Stimulated activated CD4-positive, alpha-beta T cell treated with anti-CD3 and anti-CD28 coated beads, Interleukin-12 subunit alpha, Interleukin-12 subunit beta, amount 100 ng/mL, for 48 hours (primary cell): Measurements from ENCODE around the gene SNX7.

ENCODE experiments used
- DNase-seq, 3 donors: peaks; one replicate each; pipeline ENCODE4 v3.0.0-alpha.2; 2020; ENCODE audit warnings: low read depth in 2 of 3, low spot score in 1 of 3

The SNX7 gene

DNA sequence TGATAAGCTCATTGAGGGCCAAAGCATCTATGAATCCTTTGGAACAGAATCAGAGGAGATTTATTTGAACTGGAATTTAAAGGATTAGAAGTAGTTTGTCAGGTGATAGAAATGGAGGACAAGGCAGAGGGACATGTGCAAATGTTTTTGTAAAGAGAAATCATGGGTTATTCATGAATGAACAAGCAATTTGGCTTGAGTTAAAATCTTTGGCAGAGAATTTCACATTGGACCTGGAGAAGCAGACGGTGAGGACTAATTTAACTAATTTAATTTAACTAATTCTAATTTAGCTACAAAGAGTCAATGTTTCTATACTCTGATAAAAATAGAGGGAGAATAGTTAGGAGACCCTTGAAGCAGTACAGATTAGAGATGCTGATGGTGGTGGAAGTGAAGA, 36.3 kb downstream of the SNX7 start:
- no peak for DNase-seq

DNA sequence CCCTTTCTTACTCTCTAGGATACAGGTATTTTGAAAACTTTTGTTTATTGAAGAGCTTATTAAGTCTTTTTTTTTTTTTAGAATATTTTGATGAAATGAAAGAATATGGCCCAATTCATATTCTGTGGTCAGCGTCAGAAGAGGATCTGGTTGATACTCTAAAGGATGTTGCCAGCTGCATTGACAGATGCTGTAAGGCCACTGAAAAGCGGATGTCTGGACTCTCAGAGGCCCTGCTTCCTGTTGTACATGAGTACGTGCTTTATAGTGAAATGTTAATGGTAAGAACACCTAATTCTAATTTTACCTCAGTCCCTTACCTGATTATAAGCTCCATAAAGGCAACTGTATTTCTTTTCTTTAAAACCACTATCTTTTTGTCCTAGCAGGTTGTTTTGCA, 37.1 kb downstream of the SNX7 start:
- DNase-seq = no peak

DNA sequence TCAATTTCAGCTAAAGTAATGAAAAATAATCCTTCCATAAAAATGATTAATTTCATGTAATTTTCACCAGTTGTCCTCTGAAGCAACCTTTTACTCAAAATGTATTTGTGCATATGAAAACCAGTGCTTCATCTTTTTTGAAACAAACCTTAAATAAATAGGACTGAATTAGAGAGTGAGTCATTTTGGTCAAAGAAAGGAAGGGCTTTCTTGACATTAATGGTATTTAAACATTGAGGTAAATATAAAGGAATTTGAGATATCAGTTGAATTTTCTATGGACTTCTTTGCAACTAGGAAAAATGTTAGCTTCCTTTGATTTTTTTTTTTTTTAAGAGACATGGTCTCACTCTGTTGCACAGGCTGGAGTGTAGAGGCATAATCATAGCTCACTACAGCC, 38.7 kb downstream of the SNX7 start:
- no peak for DNase-seq

DNA sequence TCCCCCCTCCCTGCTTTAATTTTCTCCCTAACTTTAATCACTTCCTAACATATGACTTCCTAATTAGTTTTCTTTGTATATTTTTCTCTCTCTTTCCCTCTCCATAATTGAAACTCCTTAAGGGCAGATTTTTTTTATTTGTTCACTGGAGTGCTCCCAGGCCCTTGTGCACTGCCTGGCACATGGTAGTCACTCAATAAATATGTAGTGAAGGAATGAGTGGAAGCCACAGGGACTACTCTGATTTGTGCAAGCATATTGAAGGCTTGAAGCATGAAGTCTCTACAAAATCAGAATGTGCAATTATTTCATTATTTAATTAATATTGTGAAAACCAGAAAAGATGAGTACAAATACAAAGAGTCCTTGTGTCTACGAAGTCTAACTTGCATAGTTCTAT, 41.5 kb downstream of the SNX7 start:
- no peak for DNase-seq

DNA sequence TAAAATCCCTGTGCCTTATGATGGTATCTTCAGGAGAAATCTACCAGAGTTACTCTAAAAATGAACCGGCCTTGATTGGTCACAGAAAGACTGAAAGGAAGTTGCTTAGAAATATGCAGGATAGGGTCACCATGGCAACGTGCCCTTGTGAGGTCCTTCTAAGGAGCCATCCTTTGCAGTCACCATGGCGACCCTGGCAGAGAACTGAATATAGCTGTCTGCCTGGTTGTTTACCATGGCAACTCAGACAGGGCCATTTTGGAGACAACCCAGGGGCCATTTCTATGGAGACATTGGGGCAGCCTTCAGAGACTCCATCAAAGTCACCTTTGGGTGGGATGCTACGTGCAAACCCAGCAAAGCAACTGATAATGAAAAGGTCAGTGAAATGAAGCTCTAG, 43.0 kb downstream of the SNX7 start:
- DNase-seq = no peak

DNA sequence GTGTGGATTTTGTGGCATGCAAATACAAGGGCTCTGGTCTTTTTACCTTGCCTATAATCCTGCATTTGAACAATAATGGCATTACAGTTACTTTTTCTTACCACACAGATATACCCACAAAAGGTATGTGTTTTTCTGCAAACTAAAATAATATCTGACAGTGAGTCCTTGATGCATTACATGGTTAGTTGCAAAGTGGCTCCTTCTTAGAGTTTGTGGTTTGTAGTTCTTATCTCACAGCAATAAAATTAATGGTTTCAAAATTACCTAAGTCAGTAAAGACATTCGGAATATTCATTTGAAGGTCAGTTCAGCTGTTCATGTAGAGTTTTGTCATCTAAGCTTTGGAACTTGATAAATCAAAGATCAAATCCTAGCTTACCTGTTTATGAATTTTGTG, 43.5 kb downstream of the SNX7 start:
- DNase-seq = no peak

DNA sequence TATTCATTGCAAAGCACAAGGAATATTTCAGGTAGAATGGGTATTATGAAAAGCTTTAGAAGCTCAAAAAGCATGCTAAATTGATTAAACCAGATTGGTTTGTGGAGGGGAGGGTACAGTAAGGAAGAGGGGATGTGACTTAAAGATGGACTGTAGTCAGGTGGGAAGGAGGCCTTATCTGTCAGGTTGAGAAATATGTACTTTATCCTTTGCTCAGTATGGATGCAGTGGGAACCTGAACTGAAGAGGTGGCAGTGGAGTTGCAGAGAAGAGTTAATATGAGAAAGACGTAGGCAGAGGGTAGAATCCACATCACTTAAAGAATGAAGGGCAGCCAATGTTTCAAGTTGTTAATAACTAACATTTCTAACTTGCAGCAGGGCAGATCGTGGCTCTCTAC, 44.1 kb downstream of the SNX7 start:
- no peak for DNase-seq

DNA sequence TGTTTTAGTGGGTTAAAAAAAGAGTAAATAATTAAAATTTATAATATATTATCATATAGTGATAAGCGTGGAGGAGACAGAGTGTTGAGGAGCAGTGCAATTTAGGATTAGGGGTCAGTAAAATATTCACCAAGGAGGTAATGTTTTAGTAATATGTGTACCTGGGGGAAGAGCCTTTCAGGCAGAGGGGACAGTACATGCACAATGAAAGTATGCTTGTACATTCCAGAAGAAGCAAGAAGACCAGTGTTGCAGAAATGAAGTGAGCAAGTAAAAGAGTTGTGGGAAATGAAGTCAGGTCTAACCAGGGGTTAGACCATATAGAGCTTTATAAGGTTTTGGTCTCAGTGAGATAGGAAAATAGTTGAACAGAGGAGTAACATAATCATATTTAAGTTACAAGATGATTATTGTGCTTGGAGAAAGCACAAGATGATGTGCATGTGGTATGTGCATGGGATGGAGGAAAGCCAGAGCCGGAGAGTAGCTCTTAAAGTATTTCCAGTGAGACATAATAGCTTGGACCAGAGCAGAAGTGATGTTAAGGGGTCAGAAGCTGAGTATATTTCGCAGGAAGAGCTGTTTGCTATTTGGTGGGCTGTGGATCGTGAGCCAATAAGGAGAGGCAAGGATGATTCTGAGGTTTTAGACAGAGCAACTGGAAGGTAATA, 44.8 kb downstream of the SNX7 start:
- DNase-seq = no peak

DNA sequence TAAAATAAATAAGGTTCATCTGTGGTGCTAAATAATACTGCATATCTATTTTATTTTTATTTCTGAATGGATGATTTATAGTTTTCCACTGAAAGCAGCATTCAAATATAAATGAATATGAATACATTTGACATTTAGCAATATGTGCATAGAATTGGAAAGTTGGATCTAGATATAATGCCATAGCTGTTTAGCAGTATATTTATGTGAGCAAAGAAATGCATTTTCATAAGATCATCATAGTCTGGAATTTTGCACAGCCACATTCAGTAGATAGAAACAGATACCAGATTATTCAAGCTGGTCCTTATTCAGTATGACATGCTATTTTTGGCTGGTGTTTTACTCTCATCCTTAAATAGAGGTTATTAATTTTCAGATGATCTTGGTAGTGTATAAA, 46.0 kb downstream of the SNX7 start:
- DNase-seq = no peak

DNA sequence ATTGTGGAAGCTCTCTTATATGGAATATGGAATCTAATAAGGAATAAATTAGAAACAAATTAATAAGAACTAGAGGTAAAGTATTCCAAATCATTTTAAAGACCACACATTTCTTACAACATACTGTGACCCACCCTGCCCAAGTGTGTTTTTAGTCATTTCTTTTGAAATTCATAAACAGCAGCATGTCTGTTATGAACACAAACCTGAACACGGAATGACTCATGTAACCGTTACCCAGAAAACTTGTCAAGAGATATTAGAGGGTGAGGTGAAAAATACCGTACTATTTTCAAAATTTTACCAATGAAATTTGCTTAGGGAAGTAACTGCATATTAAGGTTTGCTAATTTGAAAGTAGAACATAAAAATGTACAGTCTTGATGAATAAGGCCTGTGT, 48.4 kb downstream of the SNX7 start:
- DNase-seq = no peak

DNA sequence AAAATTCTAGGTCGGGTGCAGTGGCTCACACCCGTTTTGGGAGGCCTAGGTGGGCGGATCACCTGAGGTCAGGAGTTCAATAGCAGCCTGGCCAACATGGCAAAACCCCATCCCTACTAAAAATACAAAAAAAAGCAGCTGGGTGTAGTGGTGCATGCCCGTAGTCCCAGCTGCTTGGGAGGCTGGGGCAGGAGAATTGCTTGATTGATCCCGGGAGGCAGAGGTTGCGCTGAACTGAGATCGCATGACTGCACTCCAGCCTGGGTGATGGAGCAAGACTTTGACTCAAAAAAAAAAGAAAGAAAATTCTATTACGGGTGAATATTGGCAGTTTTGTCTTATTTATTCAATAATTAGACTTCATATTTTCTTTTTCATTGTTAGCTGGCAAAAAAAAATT, 62.1 kb downstream of the SNX7 start:
- DNase-seq = no peak

DNA sequence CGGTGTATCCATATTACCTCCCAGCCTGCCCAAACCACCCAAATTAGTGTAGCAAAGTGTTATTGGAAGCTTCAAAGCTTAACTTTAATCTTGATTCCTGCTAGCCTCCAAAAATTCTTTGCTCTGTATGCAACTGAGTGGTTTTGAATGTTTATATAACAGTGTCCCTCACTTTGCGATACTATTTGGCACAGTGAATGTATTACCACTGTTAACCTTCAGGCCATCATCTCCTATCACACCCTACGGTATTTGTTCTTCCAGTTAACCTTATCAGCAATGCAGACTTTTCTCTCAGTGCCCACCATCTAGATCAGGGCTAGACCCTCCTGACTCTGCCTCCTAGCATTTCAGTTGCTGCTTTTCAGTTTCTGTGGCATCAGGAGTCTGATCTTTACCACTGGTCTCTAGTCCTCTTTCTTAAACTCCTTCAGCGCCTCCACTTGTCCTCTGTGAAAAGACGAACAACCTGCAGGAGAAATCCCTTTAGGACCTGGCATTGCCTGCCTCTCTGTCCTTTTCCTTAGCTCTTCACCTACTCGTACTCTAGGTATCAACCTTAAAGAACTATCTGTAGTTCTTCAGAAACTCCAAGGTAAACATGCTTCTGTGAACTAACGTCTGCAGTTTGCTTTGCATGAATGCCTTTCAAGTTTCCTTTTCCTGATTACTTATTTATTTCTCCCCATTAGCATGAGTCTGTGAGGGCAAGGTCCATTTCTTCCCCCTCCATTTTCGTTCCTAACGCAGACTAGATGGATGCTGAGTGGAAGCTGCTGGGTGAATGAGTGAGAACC, 71.7 kb downstream of the SNX7 start:
- no peak for DNase-seq

DNA sequence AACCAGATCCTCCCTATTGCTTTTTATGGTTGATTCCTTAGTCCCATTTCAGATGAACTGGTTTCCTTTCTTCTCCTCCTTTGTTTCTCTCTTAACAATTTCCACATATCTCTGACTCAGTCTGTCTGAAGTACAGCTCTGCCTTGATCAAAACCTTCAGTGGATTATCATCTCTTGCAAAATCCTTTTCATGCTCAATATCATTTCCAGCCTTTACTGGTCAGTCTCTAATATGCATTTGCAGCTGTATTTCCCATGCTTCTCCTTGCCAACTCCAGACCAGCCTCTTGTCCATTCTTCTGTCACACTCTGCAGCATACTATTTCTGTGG, 72.2 kb downstream of the SNX7 start:
- DNase-seq = no peak

DNA sequence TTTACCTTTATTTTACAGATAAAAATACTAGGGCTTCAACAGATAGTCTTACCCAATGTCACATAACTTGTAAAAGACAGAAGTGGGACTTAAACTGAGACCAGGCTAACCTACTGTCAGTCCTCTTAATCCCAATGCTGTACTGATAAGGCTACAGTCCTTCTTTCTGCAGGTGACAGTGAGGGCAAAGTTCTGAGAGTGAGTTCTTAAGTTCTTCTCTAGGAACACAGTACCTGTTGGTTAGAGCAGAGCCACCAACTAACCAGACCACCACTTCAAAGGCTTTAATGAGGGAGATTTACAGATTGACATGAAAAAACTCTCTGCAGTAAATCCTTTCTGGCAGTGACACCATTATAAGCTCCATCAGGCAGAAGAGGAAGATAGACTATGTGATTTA, 74.2 kb downstream of the SNX7 start:
- DNase-seq = no peak

DNA sequence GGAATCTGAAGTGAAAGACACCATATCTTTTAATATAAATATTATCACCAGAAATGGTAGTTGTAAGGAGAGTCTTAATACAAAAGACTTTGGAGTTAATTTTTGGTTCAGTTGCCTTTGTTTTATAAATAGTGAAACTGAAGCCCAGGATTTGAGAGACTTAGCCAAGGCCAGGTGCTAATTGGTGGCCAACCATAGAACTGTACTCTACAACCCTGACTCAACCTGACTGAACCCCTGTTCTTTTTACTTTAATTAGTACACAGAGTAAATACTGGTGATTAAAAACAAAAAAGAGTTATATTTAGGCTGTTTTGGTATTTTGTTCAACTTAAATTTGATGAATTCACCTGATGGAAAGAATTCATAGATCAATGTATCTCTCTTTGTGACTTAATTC, 76.3 kb downstream of the SNX7 start:
- no peak for DNase-seq

DNA sequence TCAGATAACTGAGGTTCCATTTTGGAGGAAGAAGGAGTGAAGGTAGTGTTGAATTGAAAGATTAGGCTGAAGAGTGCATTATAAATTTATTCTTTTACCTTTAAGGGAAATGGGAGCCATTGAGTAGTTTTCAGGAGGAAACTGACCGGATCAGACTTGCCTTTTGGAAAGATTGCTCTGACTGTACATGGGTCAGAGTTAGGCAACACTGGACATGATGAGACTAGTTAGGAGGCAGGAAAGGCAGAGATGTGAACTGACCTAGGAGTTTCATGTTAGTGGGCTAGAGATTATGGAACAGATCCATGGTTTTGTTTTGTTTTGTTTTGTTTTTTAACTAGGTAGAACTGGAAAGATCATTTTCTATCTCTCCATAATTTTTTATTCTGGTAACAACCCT, 78.2 kb downstream of the SNX7 start:
- no peak for DNase-seq

DNA sequence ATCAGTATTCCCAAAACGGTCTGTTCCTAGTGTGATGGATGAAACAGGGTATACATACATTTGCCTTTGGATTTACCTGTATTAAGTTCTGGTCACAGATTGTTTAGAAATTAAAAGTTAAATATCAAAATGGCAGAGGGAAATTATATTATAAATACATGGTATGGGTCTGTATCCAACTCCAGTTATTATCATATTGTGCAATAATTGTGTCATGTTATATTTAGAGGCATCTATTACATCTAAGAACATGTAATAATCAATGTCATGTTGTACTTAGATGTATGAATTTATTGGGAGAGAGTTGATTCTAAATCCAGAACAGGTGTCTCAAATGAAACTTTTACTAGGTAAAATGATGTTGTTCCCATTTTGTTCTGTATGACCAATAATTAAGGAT, 79.6 kb downstream of the SNX7 start:
- no peak for DNase-seq

DNA sequence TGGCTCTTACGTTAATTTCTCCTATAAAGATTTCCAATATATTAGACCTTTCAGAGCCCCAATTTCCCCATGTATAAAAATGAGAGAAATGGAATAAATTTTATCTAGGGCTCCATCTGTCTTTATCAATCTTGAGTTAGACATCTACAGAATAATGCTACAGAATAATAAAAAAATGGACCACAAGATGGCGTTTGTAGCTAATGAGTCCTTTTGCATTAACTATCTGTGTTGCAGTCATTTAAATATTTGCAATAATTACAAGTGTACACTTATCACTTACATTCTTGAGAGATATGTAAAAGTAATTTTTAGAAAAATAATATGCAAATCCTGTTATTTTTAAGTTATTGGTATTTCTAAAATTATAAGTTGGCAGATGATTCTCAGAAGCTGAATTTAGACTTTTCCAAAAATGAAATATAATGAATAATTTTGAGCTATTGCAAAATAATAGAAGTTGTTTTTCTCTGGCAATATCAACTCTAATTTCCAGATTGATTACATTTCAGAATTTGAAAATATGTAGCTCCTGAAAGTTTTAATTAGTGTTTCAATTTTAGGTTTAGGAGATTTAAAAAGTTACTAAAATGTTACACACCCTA, 87.7 kb downstream of the SNX7 start:
- DNase-seq = no peak

DNA sequence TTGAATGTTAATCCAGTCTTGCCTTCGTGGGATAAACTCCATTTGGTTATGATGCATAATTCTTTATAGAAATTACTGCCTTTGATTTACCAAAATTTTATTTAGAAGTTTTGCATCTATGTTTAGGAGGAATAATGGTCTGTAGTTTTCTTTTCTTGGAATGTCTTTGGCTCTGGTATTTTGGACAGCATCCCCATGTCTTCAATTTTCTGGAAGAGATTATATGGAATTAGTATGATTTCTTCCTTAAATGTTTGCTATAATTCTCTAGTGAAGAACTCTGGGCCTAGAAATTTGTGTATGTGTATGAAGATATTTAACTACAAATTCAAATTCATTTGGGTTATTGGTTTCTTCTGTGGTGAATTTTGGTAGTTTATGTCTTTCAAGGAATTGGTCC, 92.7 kb downstream of the SNX7 start:
- DNase-seq = no peak

DNA sequence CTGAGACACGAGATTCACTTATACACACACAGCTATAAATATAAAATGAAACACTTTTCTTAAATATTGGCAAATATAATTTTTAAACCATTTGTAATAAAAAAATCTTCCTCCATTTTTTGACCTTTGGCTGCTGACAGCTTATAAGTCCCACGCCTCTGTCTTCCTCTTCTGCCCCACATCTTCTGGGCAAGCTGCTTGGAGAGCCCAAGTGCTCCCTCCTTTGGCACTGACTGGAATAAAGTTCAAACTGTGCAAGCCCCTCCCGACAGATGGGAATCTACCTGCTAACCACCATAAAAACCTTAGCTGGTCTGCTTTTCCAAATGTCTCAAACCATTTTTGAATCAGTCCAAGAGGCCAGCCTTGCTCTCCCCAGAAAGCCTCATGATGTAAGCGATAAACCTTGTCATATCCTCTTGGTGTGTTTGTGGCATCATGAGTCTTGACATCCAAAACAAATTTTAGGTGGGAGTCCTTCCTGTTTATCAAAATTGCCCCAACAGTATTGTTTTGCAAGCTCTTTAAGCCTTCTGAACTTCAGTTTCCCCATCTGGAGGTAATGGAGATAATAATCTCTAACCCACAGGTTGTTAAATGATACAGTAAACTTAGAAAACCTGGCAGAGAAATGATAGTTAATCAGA, 99.8 kb downstream of the SNX7 start:
- DNase-seq = no peak

DNA sequence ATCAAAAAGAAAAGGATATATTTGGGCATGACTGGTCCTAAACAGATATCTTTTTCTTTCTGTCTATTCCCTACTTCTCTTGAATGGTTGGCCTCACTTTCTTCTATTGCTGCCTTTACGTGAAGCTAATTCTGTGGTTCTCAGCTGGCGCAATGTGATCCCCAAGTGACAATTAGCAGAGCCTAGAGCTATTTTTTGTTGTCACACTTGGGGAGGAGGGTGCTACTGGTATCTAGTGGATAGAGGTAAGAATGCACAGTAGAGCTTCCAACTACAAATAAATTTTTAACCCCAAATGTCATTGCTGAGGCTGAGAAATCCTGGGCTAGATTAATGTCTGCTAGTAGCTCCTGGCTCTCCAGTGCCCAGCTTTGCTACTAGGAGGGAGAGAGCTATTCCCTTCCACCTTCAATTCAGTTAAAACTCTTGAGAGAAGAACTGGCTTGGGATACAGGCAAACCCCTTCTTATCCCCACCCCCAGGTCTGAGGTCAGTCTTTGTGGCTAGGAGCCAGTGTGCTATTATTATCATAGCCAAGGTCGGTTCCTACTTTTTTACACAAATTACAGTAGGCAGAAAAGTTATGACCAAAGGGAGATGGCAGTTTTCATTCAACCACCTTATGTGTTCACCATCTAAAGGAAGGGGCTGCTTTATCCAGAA, 102.1 kb downstream of the SNX7 start:
- DNase-seq = no peak

DNA sequence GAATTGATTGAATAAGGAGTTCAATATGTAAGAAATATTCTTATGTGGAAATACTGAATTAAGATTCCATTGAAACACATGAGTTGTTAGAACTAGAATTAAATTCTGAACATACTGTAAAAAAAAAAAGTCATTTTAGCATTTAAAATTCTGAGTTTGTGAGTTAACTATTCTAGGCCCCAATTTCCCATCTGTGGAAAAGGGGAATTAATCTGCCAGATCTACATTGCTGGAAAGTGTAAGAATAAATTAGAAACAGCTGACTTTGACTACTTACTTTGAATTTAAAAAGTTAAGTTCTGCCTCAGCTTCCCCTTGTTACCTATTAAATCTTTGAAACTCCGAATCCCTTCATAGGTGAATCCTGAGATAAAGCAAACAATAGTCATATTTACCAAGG, 103.0 kb downstream of the SNX7 start:
- DNase-seq = no peak
